DND-41 (cell line): ENCODE data around the gene GSS.

Source experiments
- ATAC-seq: fragments of 200-7000 bp; cut with Tn5 transposase; 3 replicates; pipeline ENCODE4 v1.9.1; 2021; ENCODE audit warnings: low read depth; ENCODE audit not compliant: insufficient read depth
- DNase-seq: peaks from one replicate; pipeline ENCODE4 v3.0.0-alpha.2; 2020
- H2AFZ ChIP-seq: 2 replicates; pipeline ENCODE4 v1.6.0; 2012; ENCODE audit warnings: low read depth, low read length
- H3K27ac ChIP-seq: 2 replicates; pipeline ENCODE4 v1.5.1; 2012; ENCODE audit warnings: low read length, inconsistent platforms
- H3K27me3 ChIP-seq: fragments of 200-600 bp; sonication (generic); 2 replicates; pipeline ENCODE4 v1.6.0; 2012; ENCODE audit warnings: low read length, mild to moderate bottlenecking, inconsistent platforms; ENCODE audit not compliant: insufficient read depth, poor library complexity
- H3K36me3 ChIP-seq: 2 replicates; pipeline ENCODE4 v1.5.1; 2012; ENCODE audit warnings: low read length, inconsistent platforms; ENCODE audit not compliant: insufficient read depth
- H3K4me1 ChIP-seq: 2 replicates; pipeline ENCODE4 v1.5.1; 2012; ENCODE audit warnings: mild to moderate bottlenecking, low read length; ENCODE audit not compliant: insufficient read depth
- H3K4me2 ChIP-seq: 2 replicates; pipeline ENCODE4 v1.6.0; 2012; ENCODE audit warnings: mild to moderate bottlenecking, moderate library complexity, low read length, inconsistent platforms; ENCODE audit not compliant: insufficient read depth
- H3K4me3 ChIP-seq, 2 experiments: fragments of 200-600 bp in 1 of 2; shearing (Covaris generic) in 1 of 2; 2 replicates each; pipeline ENCODE4 v1.5.1; 2012 to 2016; ENCODE audit warnings: inconsistent platforms in 2 of 2, low read length in 2 of 2, mild to moderate bottlenecking in 2 of 2, low read depth in 1 of 2, moderate library complexity in 1 of 2
- H3K79me2 ChIP-seq: 2 replicates; pipeline ENCODE4 v1.6.0; 2012; ENCODE audit warnings: low read length, inconsistent platforms; ENCODE audit not compliant: insufficient read depth
- H3K9ac ChIP-seq: 2 replicates; pipeline ENCODE4 v1.6.0; 2012; ENCODE audit warnings: low read depth, mild to moderate bottlenecking, inconsistent platforms, low read length, moderate library complexity
- H3K9me3 ChIP-seq: 2 replicates; pipeline ENCODE4 v1.5.1; 2012; ENCODE audit warnings: low read length, moderate library complexity, mild to moderate bottlenecking, inconsistent platforms; ENCODE audit not compliant: insufficient read depth, severe bottlenecking
- H4K20me1 ChIP-seq: 2 replicates; pipeline ENCODE4 v1.6.0; 2012; ENCODE audit warnings: low read length; ENCODE audit not compliant: insufficient read depth
- CTCF ChIP-seq: IDR thresholded peaks from 2 replicates; pipeline ENCODE4 v1.5.1; 2012; ENCODE audit warnings: borderline replicate concordance, low read length, moderate library complexity, mild to moderate bottlenecking; ENCODE audit not compliant: poor library complexity, severe bottlenecking; ENCODE audit errors: extremely low read depth
- EZH2 ChIP-seq: IDR thresholded peaks from 3 replicates; pipeline ENCODE4 v1.6.1; 2012; ENCODE audit warnings: borderline replicate concordance, low read depth, mild to moderate bottlenecking, moderate library complexity, low read length, inconsistent platforms; ENCODE audit not compliant: severe bottlenecking

Gene GSS

GRCh38 chr20:34946661-34947060 is 8.9 kb downstream of the GSS start:
- no peak overlapping the region for H3K9ac ChIP-seq
- TF ChIP-seq CTCF = no peak
- TF ChIP-seq EZH2 = no peak
- no peak for ATAC-seq
- H3K9me3 ChIP-seq = no peaks in the 10 kb centered on the region
- H3K27me3 ChIP-seq = no peaks in the 10 kb centered on the region
- H3K4me1 ChIP-seq = no peaks in the 10 kb centered on the region
- H4K20me1 ChIP-seq = no peaks in the 10 kb centered on the region
- DNase-seq = no peak
- H3K27ac ChIP-seq = no peak overlapping the region
- no peak overlapping the region for H3K4me2 ChIP-seq
- H3K4me3 ChIP-seq = no peak overlapping the region
- peaks cover 71% of the 10 kb centered on the region for H3K36me3 ChIP-seq
- no peaks in the 10 kb centered on the region for H3K79me2 ChIP-seq
- no peak overlapping the region for H2AFZ ChIP-seq

- Histone ChIP-seq H4K20me1 (no peaks in the 10 kb centered on the region), H3K36me3 (peaks cover 70% of the 10 kb centered on the region), H2AFZ (no peak overlapping the region), H3K4me1 (no peaks in the 10 kb centered on the region), H3K27me3 (no peaks in the 10 kb centered on the region), H3K79me2 (no peaks in the 10 kb centered on the region), H3K9ac (no peak overlapping the region), H3K9me3 (no peaks in the 10 kb centered on the region), H3K27ac (no peak overlapping the region), H3K4me2 (no peak overlapping the region), H3K4me3 (no peak overlapping the region)
- no peak for DNase-seq
- no peak for TF ChIP-seq EZH2
- TF ChIP-seq CTCF = no peak
- ATAC-seq = no peak
Measured at GRCh38 chr20:34945315-34946077, 10.1 kb downstream of the GSS start.

- no peak overlapping the region for H3K4me2 ChIP-seq
- H3K27ac ChIP-seq = no peak overlapping the region
- ATAC-seq = 0 out of 3 replicates have a peak, but pooled peaks have one; percentile 22
- no peaks in the 10 kb centered on the region for H3K27me3 ChIP-seq
- H3K36me3 ChIP-seq = peaks cover 63% of the 10 kb centered on the region
- no peak for DNase-seq
- H3K4me1 ChIP-seq = no peaks in the 10 kb centered on the region
- H3K79me2 ChIP-seq = no peaks in the 10 kb centered on the region
- TF ChIP-seq EZH2 (no peak), CTCF (no peak)
- H2AFZ ChIP-seq = no peak overlapping the region
- no peak overlapping the region for H3K9ac ChIP-seq
- H4K20me1 ChIP-seq = no peaks in the 10 kb centered on the region
- no peak overlapping the region for H3K4me3 ChIP-seq
- no peaks in the 10 kb centered on the region for H3K9me3 ChIP-seq
Measured at GRCh38 chr20:34943808-34944567, 11.6 kb downstream of the GSS start.
